ENCODE results near the gene KAT8. TPM values are rescaled to one million over a fixed set of nuclear protein-coding genes. Genes with fewer than 3 reads are reported as not detected.
"Not testable (repeated sequence)": the region's sequence is repeated elsewhere in the genome, so short reads cannot be mapped to it uniquely, and the experiment has no call there.

Gene KAT8
- total and polyA plus RNA-seq, 10 of the 15 experiments (the other 5 are each of a cell fraction or from before 2014, with no cell fraction given), result 5.5 to 55.8 (median 39.6) TPM

DNA sequence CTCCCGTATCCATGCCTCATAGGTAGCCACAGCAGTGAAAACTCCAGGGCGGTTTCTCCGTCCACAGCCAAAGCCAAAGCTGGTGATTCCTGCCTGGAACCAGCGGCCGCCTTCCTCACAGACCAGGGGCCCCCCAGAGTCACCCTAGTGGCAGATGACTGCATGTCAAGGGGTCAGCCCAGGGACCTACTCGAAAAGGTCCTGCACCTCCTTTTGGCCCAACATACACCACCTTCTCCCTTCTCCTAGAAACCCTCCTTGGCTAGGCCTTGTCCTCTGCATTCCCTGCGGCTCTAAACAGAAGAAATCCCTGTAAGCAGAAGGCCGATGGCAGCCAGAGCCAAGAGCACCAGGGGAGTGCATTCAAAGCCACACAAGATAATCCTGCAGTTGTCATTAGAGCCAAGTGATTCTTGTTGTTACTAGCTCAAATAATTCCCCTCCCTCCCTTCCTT lies 26.3 kb downstream of the KAT8 start:
- 89% methylated on average over 8 of the region's 8 CpGs for WGBS (ENCODE audit: insufficient coverage, insufficient replicate concordance, low lambda C conversion rate, missing lambda C conversion rate)
- FAIRE-seq, result no peak
- ChIA-PET CTCF (interaction anchor here (0.7 to 3.1 kb wide), 8 partner anchors 10 to 190 kb away, joined by 3 to 23 read pairs (median 11); partner anchors contain the start of gene KAT8), POLR2A (interaction anchor here (1.5 kb wide), 1 partner anchor 24 kb away, joined by 3 read pairs; no protein-coding TSS in a partner anchor), RAD21 (ENCODE audit: unreplicated experiment) (interaction anchor here (0.6 to 3.3 kb wide), 3 partner anchors 24 to 300 kb away, joined by 3 to 48 read pairs (median 3); partner anchors contain the start of gene KAT8), SMC1A (ENCODE audit: uncharacterized antibody, unreplicated experiment) (interaction anchor here (0.7 to 2.0 kb wide), 5 partner anchors 14 to 301 kb away, joined by 3 to 7 read pairs (median 3); no protein-coding TSS in a partner anchor)
- intact Hi-C loops (cut with micrococcal nuclease; ENCODE audit: unreplicated experiment) (loop anchor here (2.0 to 5.0 kb wide), 4 partner anchors 36 to 191 kb away; partner anchors contain the start of genes BCKDK, ZNF646 and ZNF668), in situ Hi-C loops (cut with MboI) (loop anchor here (10.0 kb wide), 1 partner anchor 731 kb away; the partner anchor contains the start of gene ZNF267)
- no peak overlapping the region for H3K9ac ChIP-seq (ENCODE audit: control insufficient read depth, insufficient read depth, low read length)
- no peak for DNase-seq (ENCODE audit: low read depth, low spot score)
- H3K27me3 ChIP-seq (replicated peaks in 1 of 2; ENCODE audit: control insufficient read depth in 2 of 2, insufficient read depth in 2 of 2, low read length in 1 of 2), result no peaks in the 10 kb centered on the region
- no peaks in the 10 kb centered on the region for H3K79me2 ChIP-seq (ENCODE audit: control insufficient read depth, insufficient read depth, low read length)
- ATAC-seq, result no peak
- no peak overlapping the region for H3K4me3 ChIP-seq
- no peaks in the 10 kb centered on the region for H3K9me3 ChIP-seq (replicated peaks; ENCODE audit: control insufficient read depth, insufficient read depth, low read length)
- H4K20me1 ChIP-seq (ENCODE audit: control insufficient read depth, insufficient read depth), result peaks cover 3% of the 10 kb centered on the region; the same call in 1 of the 2 replicates
- H2AFZ ChIP-seq (ENCODE audit: control insufficient read depth, low read depth, low read length), result no peak overlapping the region
- H3K4me2 ChIP-seq (ENCODE audit: control insufficient read depth, insufficient read depth), result no peak overlapping the region
- H3K27ac ChIP-seq (ENCODE audit: control insufficient read depth, insufficient read depth), result no peak overlapping the region
- TF ChIP-seq KLF5 (IDR thresholded peaks at IDR 0.05; ENCODE audit: partially characterized antibody), result no peak
- TF ChIP-seq MYB (IDR thresholded peaks at IDR 0.05; ENCODE audit: borderline replicate concordance, low read depth, low read length), result no peak
- TF ChIP-seq RAD51 (IDR thresholded peaks at IDR 0.05), result no peak
- TF ChIP-seq SMC3 (IDR thresholded peaks at IDR 0.05; ENCODE audit: borderline replicate concordance, low read length), result no peak
- TF ChIP-seq CHD4 (IDR thresholded peaks at IDR 0.05), result no peak
- no peak for TF ChIP-seq SUPT20H (IDR thresholded peaks at IDR 0.05; ENCODE audit: borderline replicate concordance, control insufficient read depth, low read depth, low read length)
- TF ChIP-seq, protein P1, sequence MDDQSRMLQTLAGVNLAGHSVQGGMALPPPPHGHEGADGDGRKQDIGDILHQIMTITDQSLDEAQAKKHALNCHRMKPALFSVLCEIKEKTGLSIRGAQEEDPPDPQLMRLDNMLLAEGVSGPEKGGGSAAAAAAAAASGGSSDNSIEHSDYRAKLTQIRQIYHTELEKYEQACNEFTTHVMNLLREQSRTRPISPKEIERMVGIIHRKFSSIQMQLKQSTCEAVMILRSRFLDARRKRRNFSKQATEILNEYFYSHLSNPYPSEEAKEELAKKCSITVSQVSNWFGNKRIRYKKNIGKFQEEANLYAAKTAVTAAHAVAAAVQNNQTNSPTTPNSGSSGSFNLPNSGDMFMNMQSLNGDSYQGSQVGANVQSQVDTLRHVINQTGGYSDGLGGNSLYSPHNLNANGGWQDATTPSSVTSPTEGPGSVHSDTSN (IDR thresholded peaks at IDR 0.05; ENCODE audit: insufficient replicate concordance, low read depth, low read length), result no peak
- H3K4me1 ChIP-seq (ENCODE audit: control insufficient read depth, insufficient read depth, low read length), result peaks cover 9% of the 10 kb centered on the region
- no TSS peak for BruUV-seq (replicated peaks)
- no peaks in the 10 kb centered on the region for H3K36me3 ChIP-seq (ENCODE audit: control insufficient read depth in 2 of 2, insufficient read depth in 2 of 2, low read length in 1 of 2)

DNA sequence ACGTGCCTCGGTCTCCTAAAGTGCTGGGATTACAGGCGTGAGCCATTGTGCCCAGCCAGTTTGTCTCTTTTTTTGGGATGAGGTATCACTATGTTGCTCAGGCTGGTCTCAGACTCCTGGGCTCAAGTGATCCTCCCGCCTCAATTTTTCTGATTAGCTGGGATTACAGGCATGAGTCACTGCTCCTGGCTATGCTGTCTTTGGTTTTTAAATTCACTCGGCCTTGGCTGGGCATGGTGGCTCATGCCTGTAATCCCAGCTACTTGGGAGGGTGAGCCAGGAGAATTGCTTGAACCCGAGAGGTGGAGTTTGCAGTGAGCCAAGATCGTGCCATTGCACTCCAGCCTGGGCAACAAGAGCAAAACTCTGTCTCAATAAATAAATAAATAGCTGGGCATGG lies 27.0 kb downstream of the KAT8 start:
- H4K20me1 ChIP-seq (ENCODE audit: control insufficient read depth, insufficient read depth); H3K4me1 ChIP-seq (ENCODE audit: control insufficient read depth, insufficient read depth, low read length); H3K79me2 ChIP-seq (ENCODE audit: control insufficient read depth, insufficient read depth, low read length); BruUV-seq (replicated peaks); ATAC-seq; H3K27ac ChIP-seq (ENCODE audit: control insufficient read depth, insufficient read depth); FAIRE-seq; H3K9me3 ChIP-seq (replicated peaks; ENCODE audit: control insufficient read depth, insufficient read depth, low read length); H2AFZ ChIP-seq (ENCODE audit: control insufficient read depth, low read depth, low read length); H3K27me3 ChIP-seq (replicated peaks in 1 of 2; ENCODE audit: control insufficient read depth in 2 of 2, insufficient read depth in 2 of 2, low read length in 1 of 2); H3K4me3 ChIP-seq; H3K9ac ChIP-seq (ENCODE audit: control insufficient read depth, insufficient read depth, low read length); H3K4me2 ChIP-seq (ENCODE audit: control insufficient read depth, insufficient read depth); H3K36me3 ChIP-seq (ENCODE audit: control insufficient read depth in 2 of 2, insufficient read depth in 2 of 2, low read length in 1 of 2); DNase-seq (ENCODE audit: low read depth, low spot score): not testable (repeated sequence)
- ChIA-PET CTCF (interaction anchor here (0.5 to 3.1 kb wide), 7 partner anchors 9 to 238 kb away, joined by 3 to 23 read pairs (median 4); partner anchors contain the start of gene PYDC1), POLR2A (interaction anchor here (1.5 kb wide), 1 partner anchor 25 kb away, joined by 3 read pairs; no protein-coding TSS in a partner anchor), RAD21 (ENCODE audit: unreplicated experiment) (interaction anchor here (0.6 to 3.3 kb wide), 2 partner anchors 25 to 68 kb away, joined by 3 to 48 read pairs; partner anchors contain the start of gene KAT8), SMC1A (ENCODE audit: uncharacterized antibody, unreplicated experiment) (interaction anchor here (0.7 to 2.0 kb wide), 5 partner anchors 13 to 295 kb away, joined by 3 to 7 read pairs (median 3); no protein-coding TSS in a partner anchor)
- WGBS (ENCODE audit: insufficient coverage, insufficient replicate concordance, low lambda C conversion rate, missing lambda C conversion rate), result 67% methylated on average over 7 of the region's 7 CpGs
- intact Hi-C loops (cut with micrococcal nuclease; ENCODE audit: unreplicated experiment), result loop anchor here (5.0 kb wide), 3 partner anchors 37 to 147 kb away; partner anchors contain the start of genes BCKDK, ZNF646 and ZNF668
- in situ Hi-C loops (cut with MboI), result loop anchor here (10.0 kb wide), 1 partner anchor 730 kb away; the partner anchor contains the start of gene ZNF267

Data from GM12878 (cell line).